Measurements from ENCODE around the gene DEPDC5. TPM values are rescaled to one million over a fixed set of nuclear protein-coding genes. Genes with fewer than 3 reads are reported as not detected.

Gene DEPDC5
- total RNA-seq, 2 donors from 2014 or later: 31.9 to 43.2 TPM

GRCh38 chr22:31749636-31750364, 4.0 kb upstream of the DEPDC5 start, which contains the start of gene PRR14L:
Gene PRR14L (minus strand): TSS chr22:31750132. CDS start chr22:31738860, 11,272 bp downstream.
- peak within 1 kb of the TSS; percentile 92 for H3K4me3 Mint-ChIP-seq
- H3K9me3 ChIP-seq (ENCODE audit: control insufficient read depth, low read length): no peaks in the 10 kb centered on the region
- peak within 1 kb of the TSS; percentile 96 for H3K4me3 ChIP-seq (ENCODE audit: low read length)
- peak; percentile 99 for DNase-seq
- H3K4me1 Mint-ChIP-seq: peaks cover 42% of the 10 kb centered on the region
- H3K27me3 Mint-ChIP-seq (ENCODE audit: insufficient read depth): no peaks in the 10 kb centered on the region
- H3K4me1 ChIP-seq (ENCODE audit: control insufficient read depth, insufficient read depth, low read length): peaks cover 6% of the 10 kb centered on the region
- peak within 1 kb of the TSS; percentile 64 for H3K27ac ChIP-seq (ENCODE audit: low read depth, low read length)
- peaks cover 13% of the 10 kb centered on the region for H3K36me3 Mint-ChIP-seq (ENCODE audit: low read depth)
- peaks cover 8% of the 10 kb centered on the region for H3K36me3 ChIP-seq (ENCODE audit: control insufficient read depth, insufficient read depth, low read length)
- H3K27ac Mint-ChIP-seq: peak within 1 kb of the TSS; percentile 96
- no peaks in the 10 kb centered on the region for H3K27me3 ChIP-seq (ENCODE audit: control insufficient read depth, insufficient read depth, low read length, poor library complexity, severe bottlenecking)
- 0 to 1% methylated on average over 37 to 62 of the region's 62 CpGs for WGBS, 2 experiments (ENCODE audit: insufficient coverage in 1 of 2, insufficient read length in 1 of 2)
- no peak for TF ChIP-seq CTCF (conservative IDR thresholded peaks at IDR 0.05)
- H3K9me3 Mint-ChIP-seq: no peaks in the 10 kb centered on the region
- peak within 1 kb of the TSS; percentile 85 for H3K9ac ChIP-seq (ENCODE audit: extremely low read depth, low read length, poor library complexity, severe bottlenecking)

- Mint-ChIP-seq H3K27ac (peak overlapping the region; percentile 96), H3K4me3 (peak overlapping the region; percentile 92), H3K36me3 (ENCODE audit: low read depth) (peaks cover 13% of the 10 kb centered on the region), H3K27me3 (ENCODE audit: insufficient read depth) (no peaks in the 10 kb centered on the region), H3K9me3 (no peaks in the 10 kb centered on the region), H3K4me1 (peaks cover 45% of the 10 kb centered on the region)
- Histone ChIP-seq H3K4me1 (ENCODE audit: control insufficient read depth, insufficient read depth, low read length) (peaks cover 6% of the 10 kb centered on the region), H3K36me3 (ENCODE audit: control insufficient read depth, insufficient read depth, low read length) (peaks cover 8% of the 10 kb centered on the region), H3K27me3 (ENCODE audit: control insufficient read depth, insufficient read depth, low read length, poor library complexity, severe bottlenecking) (no peaks in the 10 kb centered on the region), H3K27ac (ENCODE audit: low read depth, low read length) (no peak overlapping the region), H3K4me3 (ENCODE audit: low read length) (peak overlapping the region; percentile 55), H3K9me3 (ENCODE audit: control insufficient read depth, low read length) (no peaks in the 10 kb centered on the region), H3K9ac (ENCODE audit: extremely low read depth, low read length, poor library complexity, severe bottlenecking) (no peak overlapping the region)
- WGBS, 2 experiments (ENCODE audit: insufficient coverage in 1 of 2, insufficient read length in 1 of 2): 66 to 74% methylated on average over 16 of the region's 16 CpGs
- no peak for TF ChIP-seq CTCF (conservative IDR thresholded peaks at IDR 0.05)
- no peak for DNase-seq
Observed at GRCh38 chr22:31750365-31751284, 3.2 kb upstream of the DEPDC5 start.

GRCh38 chr22:31752096-31752847, 1.5 kb upstream of the DEPDC5 start:
- Histone ChIP-seq H3K4me3 (ENCODE audit: low read length) (peak overlapping the region; percentile 100), H3K9ac (ENCODE audit: extremely low read depth, low read length, poor library complexity, severe bottlenecking) (peak overlapping the region; percentile 52), H3K9me3 (ENCODE audit: control insufficient read depth, low read length) (no peaks in the 10 kb centered on the region), H3K27ac (ENCODE audit: low read depth, low read length) (peak overlapping the region; percentile 19), H3K27me3 (ENCODE audit: control insufficient read depth, insufficient read depth, low read length, poor library complexity, severe bottlenecking) (no peaks in the 10 kb centered on the region), H3K36me3 (ENCODE audit: control insufficient read depth, insufficient read depth, low read length) (no peaks in the 10 kb centered on the region), H3K4me1 (ENCODE audit: control insufficient read depth, insufficient read depth, low read length) (peaks cover 6% of the 10 kb centered on the region)
- peak overlapping the region; percentile 99 for H3K27ac Mint-ChIP-seq
- no peak for DNase-seq
- no peaks in the 10 kb centered on the region for H3K9me3 Mint-ChIP-seq
- H3K36me3 Mint-ChIP-seq (ENCODE audit: low read depth): peaks cover 1% of the 10 kb centered on the region
- 81 to 88% methylated on average over 7 of the region's 7 CpGs for WGBS, 2 experiments (ENCODE audit: insufficient coverage in 1 of 2, insufficient read length in 1 of 2)
- peaks cover 40% of the 10 kb centered on the region for H3K4me1 Mint-ChIP-seq
- peak overlapping the region; percentile 84 for H3K4me3 Mint-ChIP-seq
- H3K27me3 Mint-ChIP-seq (ENCODE audit: insufficient read depth): no peaks in the 10 kb centered on the region
- no peak for TF ChIP-seq CTCF (conservative IDR thresholded peaks at IDR 0.05)
